Vagina (tissue), 2 donors: ENCODE measurements around the gene FBXO42. TPM values are rescaled to one million over a fixed set of nuclear protein-coding genes. Genes with fewer than 3 reads are reported as not detected.

Experiments used
- DNase-seq, 2 donors: peaks; one replicate each; pipeline ENCODE4 v3.0.0-alpha.2; 2017; ENCODE audit errors: extremely low spot score in 2 of 2
- H3K27ac ChIP-seq: fragments of 200-600 bp; sonication (generic); one replicate; pipeline ENCODE4 v1.5.1; 2019
- H3K27me3 ChIP-seq: fragments of 200-600 bp; sonication (generic); one replicate; pipeline ENCODE4 v1.5.1; 2019
- H3K36me3 ChIP-seq, 2 donors: fragments of 200-600 bp; sonication (generic); one replicate each; pipeline ENCODE4 v1.5.1; 2017 to 2019
- H3K4me1 ChIP-seq: fragments of 200-600 bp; sonication (generic); one replicate; pipeline ENCODE4 v1.5.1; 2019
- H3K4me3 ChIP-seq, 2 donors: fragments of 200-600 bp; sonication (generic); 1 replicate in 1 of 2; 2 replicates in 1 of 2; pipeline ENCODE4 v1.5.1; 2016 to 2019
- H3K9me3 ChIP-seq: fragments of 200-600 bp; sonication (generic); one replicate; pipeline ENCODE4 v1.5.1; 2019
- CTCF ChIP-seq, 3 experiments: fragments of 450-650 bp in 2 of 3; fragments of 200-600 bp in 1 of 3; sonication (generic) in 1 of 3; IDR thresholded peaks; one replicate each; pipeline ENCODE4 v1.5.1; 2017 to 2019; ENCODE audit warnings: antibody characterized with exemption in 3 of 3, mild to moderate bottlenecking in 2 of 3, moderate library complexity in 2 of 3
- POLR2A ChIP-seq, 2 donors: fragments of 450-650 bp; IDR thresholded peaks; one replicate each; pipeline ENCODE4 v1.6.1; 2017; ENCODE audit warnings: antibody characterized with exemption in 2 of 2, mild to moderate bottlenecking in 2 of 2, moderate library complexity in 2 of 2
- POLR2AphosphoS5 ChIP-seq, 2 donors: sonication (generic); formaldehyde crosslinking; IDR thresholded peaks; one replicate each; pipeline ENCODE4 v1.9.0; 2017; ENCODE audit warnings: antibody characterized with exemption in 2 of 2, mild to moderate bottlenecking in 2 of 2, low read depth in 1 of 2; ENCODE audit not compliant: insufficient read depth in 1 of 2
- intact Hi-C: fragments of 100-400 bp; cut with DNase I; formaldehyde crosslinking; loops from one replicate; pipeline ENCODE4 v1.15.1; 2023
- total RNA-seq: library from RNA; depleted of rRNA; stranded (reverse); fragments of >200 nt; gene quantifications from one replicate; pipeline ENCODE4 v1.2.3, GENCODE V29; 2016

Gene FBXO42
- total RNA-seq, 1 donor from 2014 or later, result 24.8 TPM

GRCh38 chr1:16209132-16209846, 143.0 kb downstream of the FBXO42 start:
- intact Hi-C loops, result loop anchor here (5.0 kb wide), 1 partner anchor 153 kb away; no protein-coding TSS in a partner anchor
- Histone ChIP-seq H3K27ac (peak overlapping the region; percentile 2), H3K4me1 (peaks cover 59% of the 10 kb centered on the region), H3K36me3 (no peaks in the 10 kb centered on the region), H3K9me3 (no peaks in the 10 kb centered on the region), H3K4me3 (no peak overlapping the region), H3K27me3 (no peaks in the 10 kb centered on the region)
- DNase-seq, result no peak
- TF ChIP-seq POLR2AphosphoS5 (IDR thresholded peaks at IDR 0.05; ENCODE audit: insufficient read depth in 1 of 2, low read depth in 1 of 2), result no peak
- TF ChIP-seq CTCF (IDR thresholded peaks at IDR 0.05), result no peak
- no peak for TF ChIP-seq POLR2A (IDR thresholded peaks at IDR 0.05)

- Histone ChIP-seq H3K9me3 (no peaks in the 10 kb centered on the region), H3K27me3 (no peaks in the 10 kb centered on the region), H3K36me3 (no peaks in the 10 kb centered on the region), H3K4me3 (no peak overlapping the region), H3K27ac (peak overlapping the region; percentile 12), H3K4me1 (peaks cover 59% of the 10 kb centered on the region)
- TF ChIP-seq CTCF (IDR thresholded peaks at IDR 0.05), result no peak
- TF ChIP-seq POLR2A (IDR thresholded peaks at IDR 0.05), result no peak
- TF ChIP-seq POLR2AphosphoS5 (IDR thresholded peaks at IDR 0.05; ENCODE audit: insufficient read depth in 1 of 2, low read depth in 1 of 2), result no peak
- intact Hi-C loops, result loop anchor here (5.0 kb wide), 1 partner anchor 154 kb away; no protein-coding TSS in a partner anchor
- DNase-seq, result no peak
These were observed 143.9 kb downstream of the FBXO42 start for GRCh38 chr1:16208270-16208987.

- peak overlapping the region; percentile 54 to 68 for H3K4me3 ChIP-seq
- intact Hi-C loops, result loop anchor here (5.0 kb wide), 1 partner anchor 155 kb away; no protein-coding TSS in a partner anchor
- H3K27me3 ChIP-seq, result no peaks in the 10 kb centered on the region
- no peaks in the 10 kb centered on the region for H3K36me3 ChIP-seq
- DNase-seq, result no peak
- TF ChIP-seq POLR2AphosphoS5 (IDR thresholded peaks at IDR 0.05; ENCODE audit: insufficient read depth in 1 of 2, low read depth in 1 of 2) (no peak), CTCF (IDR thresholded peaks at IDR 0.05) (no peak), POLR2A (IDR thresholded peaks at IDR 0.05) (no peak)
- peaks cover 54% of the 10 kb centered on the region for H3K4me1 ChIP-seq
- peak overlapping the region; percentile 90 for H3K27ac ChIP-seq
- H3K9me3 ChIP-seq, result no peaks in the 10 kb centered on the region
These were observed 144.7 kb downstream of the FBXO42 start for GRCh38 chr1:16207318-16208269.

- Histone ChIP-seq H3K4me1 (peaks cover 47% of the 10 kb centered on the region), H3K4me3 (peak overlapping the region; percentile 54 to 68), H3K36me3 (no peaks in the 10 kb centered on the region), H3K27me3 (no peaks in the 10 kb centered on the region), H3K27ac (peak overlapping the region; percentile 90), H3K9me3 (no peaks in the 10 kb centered on the region)
- intact Hi-C loops, result loop anchor here (5.0 kb wide), 1 partner anchor 156 kb away; no protein-coding TSS in a partner anchor
- peak in 1 of 2 donors; percentile 98 for DNase-seq
- TF ChIP-seq POLR2A (IDR thresholded peaks at IDR 0.05) (peak in 1 of 2 donors; percentile 66), POLR2AphosphoS5 (IDR thresholded peaks at IDR 0.05; ENCODE audit: insufficient read depth in 1 of 2, low read depth in 1 of 2) (peak; percentile 46 to 85), CTCF (IDR thresholded peaks at IDR 0.05) (no peak)
These were observed 145.5 kb downstream of the FBXO42 start for GRCh38 chr1:16206547-16207317.
